Kidney epithelial cell (primary cell): ENCODE data around the gene BUB1. TPM values are rescaled to one million over a fixed set of nuclear protein-coding genes. Genes with fewer than 3 reads are reported as not detected.

Experiments used
- DNase-seq: peaks from one replicate; pipeline ENCODE4 v3.0.0-alpha.2; 2010; ENCODE audit warnings: low read depth
- H3K27me3 ChIP-seq: 2 replicates; pipeline ENCODE4 v1.6.0; 2011; ENCODE audit warnings: low read length; ENCODE audit not compliant: control insufficient read depth, insufficient read depth
- H3K36me3 ChIP-seq: 2 replicates; pipeline ENCODE4 v1.5.1; 2011; ENCODE audit warnings: low read length; ENCODE audit not compliant: control insufficient read depth, insufficient read depth
- H3K4me3 ChIP-seq: 2 replicates; pipeline ENCODE4 v1.5.1; 2011; ENCODE audit warnings: low read depth, mild to moderate bottlenecking, control low read depth, low read length
- total RNA-seq: library from RNA; depleted of rRNA; stranded (reverse); fragments of >200 nt; gene quantifications from 2 replicates; pipeline ENCODE4 v1.2.3, GENCODE V29; 2015
- TF ChIP-seq, protein P1 (sequence below): IDR thresholded peaks from 2 replicates; pipeline ENCODE4 v1.5.1; 2011; ENCODE audit warnings: mild to moderate bottlenecking, moderate library complexity, low read length, control low read depth, inconsistent platforms; ENCODE audit not compliant: insufficient read depth, poor library complexity, severe bottlenecking

BUB1 gene
- total RNA-seq, 1 donor from 2014 or later, result 10.2 TPM

DNA sequence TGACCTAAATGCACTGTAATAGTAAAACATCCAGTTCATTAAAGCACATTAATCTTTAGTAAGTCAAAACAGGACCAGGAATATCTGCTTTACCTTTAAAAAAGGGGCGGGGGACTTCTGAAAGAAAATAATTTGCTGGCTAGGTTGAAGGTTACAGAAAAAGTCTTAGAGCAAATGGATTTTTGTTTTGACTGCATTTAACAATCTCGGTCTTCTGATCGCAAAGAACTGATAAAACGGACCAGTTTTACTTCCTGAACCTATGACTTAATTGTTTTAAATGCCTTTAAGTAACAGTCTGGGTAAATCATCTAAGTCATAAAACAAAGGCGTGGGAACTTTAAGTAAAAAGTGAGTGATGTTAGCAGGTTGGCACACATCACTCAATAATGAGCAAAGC lies 783 bp downstream of the BUB1 start:
- TF ChIP-seq, protein P1, sequence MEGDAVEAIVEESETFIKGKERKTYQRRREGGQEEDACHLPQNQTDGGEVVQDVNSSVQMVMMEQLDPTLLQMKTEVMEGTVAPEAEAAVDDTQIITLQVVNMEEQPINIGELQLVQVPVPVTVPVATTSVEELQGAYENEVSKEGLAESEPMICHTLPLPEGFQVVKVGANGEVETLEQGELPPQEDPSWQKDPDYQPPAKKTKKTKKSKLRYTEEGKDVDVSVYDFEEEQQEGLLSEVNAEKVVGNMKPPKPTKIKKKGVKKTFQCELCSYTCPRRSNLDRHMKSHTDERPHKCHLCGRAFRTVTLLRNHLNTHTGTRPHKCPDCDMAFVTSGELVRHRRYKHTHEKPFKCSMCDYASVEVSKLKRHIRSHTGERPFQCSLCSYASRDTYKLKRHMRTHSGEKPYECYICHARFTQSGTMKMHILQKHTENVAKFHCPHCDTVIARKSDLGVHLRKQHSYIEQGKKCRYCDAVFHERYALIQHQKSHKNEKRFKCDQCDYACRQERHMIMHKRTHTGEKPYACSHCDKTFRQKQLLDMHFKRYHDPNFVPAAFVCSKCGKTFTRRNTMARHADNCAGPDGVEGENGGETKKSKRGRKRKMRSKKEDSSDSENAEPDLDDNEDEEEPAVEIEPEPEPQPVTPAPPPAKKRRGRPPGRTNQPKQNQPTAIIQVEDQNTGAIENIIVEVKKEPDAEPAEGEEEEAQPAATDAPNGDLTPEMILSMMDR, result no peak
- no peak for DNase-seq
- Histone ChIP-seq H3K27me3 (no peaks in the 10 kb centered on the region), H3K36me3 (no peaks in the 10 kb centered on the region), H3K4me3 (peak overlapping the region; percentile 91)

DNA sequence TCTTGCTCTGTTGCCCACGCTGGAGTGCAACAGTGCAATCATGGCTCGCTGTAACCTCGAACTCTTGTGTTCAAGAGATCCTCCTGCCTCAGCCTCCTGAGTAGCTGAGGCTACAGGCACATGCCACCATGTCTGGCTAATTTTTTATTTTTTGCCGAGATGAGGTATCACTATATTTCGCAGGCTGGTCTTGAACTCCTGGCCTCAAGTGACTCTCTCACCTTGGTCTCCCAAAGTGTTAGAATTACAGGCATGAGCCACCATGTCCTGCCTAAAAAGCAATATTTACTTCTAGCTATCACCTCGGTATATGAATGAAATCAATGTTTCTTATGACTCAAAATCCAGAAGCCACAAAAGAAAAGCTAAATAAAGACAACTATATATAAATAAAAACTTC lies 2.2 kb downstream of the BUB1 start:
- DNase-seq, result no peak
- TF ChIP-seq, protein P1, result no peak
- no peak overlapping the region for H3K4me3 ChIP-seq
- no peaks in the 10 kb centered on the region for H3K27me3 ChIP-seq
- H3K36me3 ChIP-seq, result no peaks in the 10 kb centered on the region

DNA sequence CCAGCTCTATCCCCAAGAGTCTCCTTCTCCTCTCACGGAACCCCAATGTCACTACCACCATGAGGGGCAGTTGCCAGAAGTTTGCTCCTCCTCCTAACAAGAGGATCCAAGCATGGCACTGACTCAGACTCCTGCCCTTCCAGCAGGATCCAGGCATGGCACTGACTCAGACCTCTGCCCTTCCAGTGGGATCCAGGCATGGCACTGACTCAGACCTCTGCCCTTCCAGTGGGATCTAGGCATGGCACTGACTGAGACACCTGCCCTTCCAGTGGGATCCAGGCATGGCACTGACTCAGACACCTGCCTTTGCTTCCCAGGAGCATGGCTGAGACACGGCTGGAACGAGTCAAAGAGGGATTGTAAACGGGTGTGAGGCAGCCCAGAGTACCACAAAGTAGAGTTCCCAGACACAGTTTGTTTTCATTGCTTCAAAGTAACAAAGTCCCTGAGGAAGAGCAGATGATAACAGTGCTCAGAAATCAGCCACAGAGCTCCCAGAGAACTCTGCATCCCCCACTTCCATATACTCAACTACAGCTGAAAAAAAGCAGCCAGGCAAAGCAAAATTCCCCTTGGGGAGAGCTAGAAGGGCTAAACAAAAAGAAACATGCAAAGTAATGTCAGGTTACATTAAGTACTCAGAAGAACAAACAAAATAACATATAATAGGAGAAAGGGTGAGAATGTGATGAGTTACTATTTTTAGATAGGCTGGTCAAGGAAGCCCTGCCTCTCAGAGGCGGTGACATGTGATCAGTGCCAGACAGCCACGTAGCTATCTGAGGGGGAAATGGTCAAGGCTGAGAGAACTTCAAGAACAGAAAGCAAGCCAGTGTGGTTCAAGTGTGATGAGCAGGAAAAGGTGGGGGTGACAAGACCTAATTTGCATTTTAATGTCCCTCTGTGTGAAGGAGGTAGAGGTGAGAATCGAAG lies 3.0 kb downstream of the BUB1 start:
- no peaks in the 10 kb centered on the region for H3K36me3 ChIP-seq
- no peak overlapping the region for H3K4me3 ChIP-seq

DNA sequence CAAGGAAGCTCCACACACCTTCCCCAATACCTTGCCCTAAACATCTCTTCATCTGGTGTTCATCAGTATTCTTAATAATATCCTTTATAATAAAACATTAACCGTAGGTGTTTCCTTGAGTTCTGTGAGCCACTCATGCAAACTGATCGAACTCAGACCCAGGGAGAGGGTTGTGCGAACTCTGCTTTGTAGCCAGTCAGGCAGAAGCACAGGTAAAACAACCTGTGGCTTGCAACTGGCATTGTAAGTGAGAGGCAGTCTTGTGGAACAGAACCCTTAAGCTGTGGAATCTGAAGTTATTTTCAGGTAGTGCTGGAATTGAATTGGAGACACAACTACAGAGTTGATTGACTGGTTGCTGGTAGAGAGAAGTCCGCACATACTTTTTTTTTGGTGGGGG lies 4.7 kb downstream of the BUB1 start:
- Histone ChIP-seq H3K27me3 (no peaks in the 10 kb centered on the region), H3K36me3 (no peaks in the 10 kb centered on the region), H3K4me3 (no peak overlapping the region)
- no peak for DNase-seq
- TF ChIP-seq, protein P1, result no peak

More for the DNA sequence above, 3.0 kb downstream of the BUB1 start:
- DNase-seq, result peak; percentile 61
- H3K27me3 ChIP-seq, result no peaks in the 10 kb centered on the region
- TF ChIP-seq, protein P1, result no peak

DNA sequence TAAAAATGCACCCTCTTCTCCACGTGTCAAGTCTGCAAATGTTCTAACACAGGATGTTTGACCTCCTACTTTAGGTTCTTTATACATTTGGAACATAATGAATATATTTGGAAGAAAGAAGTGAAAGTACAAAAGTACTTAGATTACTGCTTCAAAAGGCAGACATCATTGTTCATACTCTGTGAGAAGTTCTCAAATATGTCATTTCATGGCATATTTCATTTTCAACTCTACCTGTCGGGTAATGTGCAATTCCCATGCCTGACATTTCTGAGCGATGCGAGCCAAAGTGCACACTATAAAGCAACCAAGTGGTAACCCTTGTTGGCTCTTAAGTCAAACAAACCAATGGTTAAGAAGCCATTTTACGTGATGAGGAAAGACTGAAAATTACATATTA lies 7.0 kb downstream of the BUB1 start:
- DNase-seq, result no peak
- H3K4me3 ChIP-seq, result no peak overlapping the region
- TF ChIP-seq, protein P1, result no peak
- no peaks in the 10 kb centered on the region for H3K36me3 ChIP-seq
- H3K27me3 ChIP-seq, result no peaks in the 10 kb centered on the region
